HG02571 (cell line): ENCODE measurements around the gene MT1F.

Experiments used
- ATAC-seq: cut with Tn5 transposase; IDR thresholded peaks from one replicate; pipeline ENCODE4 v1.9.1; 2021; ENCODE audit warnings: mild to moderate bottlenecking, moderate library complexity; ENCODE audit not compliant: unreplicated experiment

Gene MT1F

GRCh38 chr16:56689171-56689570 is 31.4 kb downstream of the MT1F start:
- ATAC-seq, result no peak

- ATAC-seq, result no peak
Observed at GRCh38 chr16:56690420-56691122, 32.8 kb downstream of the MT1F start.

GRCh38 chr16:56691885-56692284 is 34.1 kb downstream of the MT1F start:
- no peak for ATAC-seq

GRCh38 chr16:56695246-56695645 is 37.5 kb downstream of the MT1F start:
- ATAC-seq, result no peak

GRCh38 chr16:56697456-56698155 is 39.8 kb downstream of the MT1F start:
- no peak for ATAC-seq

- no peak for ATAC-seq
Observed at GRCh38 chr16:56700195-56700594, 42.4 kb downstream of the MT1F start.

- ATAC-seq, result no peak
Observed at GRCh38 chr16:56700631-56701030, 42.9 kb downstream of the MT1F start.

GRCh38 chr16:56701534-56701933 is 43.8 kb downstream of the MT1F start:
- no peak for ATAC-seq

GRCh38 chr16:56702836-56703235 is 45.1 kb downstream of the MT1F start:
- ATAC-seq, result no peak
